GM08714 (cell line): ENCODE results near the gene FNDC3A.

Experiments used
- H3K4me3 ChIP-seq: fragments of 200-500 bp; sonication (Bioruptor generic); 2 replicates; pipeline ENCODE4 v1.5.1; 2014; ENCODE audit warnings: mild to moderate bottlenecking, low read length, inconsistent platforms
- ZNF274 ChIP-seq: IDR thresholded peaks from 2 replicates; pipeline ENCODE4 v1.6.1; 2012; ENCODE audit warnings: mild to moderate bottlenecking, low read depth, low read length

FNDC3A gene

GRCh38 chr13:48965736-48966135 is 10.0 kb upstream of the FNDC3A start:
- TF ChIP-seq ZNF274, result no peak
- H3K4me3 ChIP-seq, result no peak overlapping the region

- H3K4me3 ChIP-seq, result no peak overlapping the region
- TF ChIP-seq ZNF274, result no peak
Observed at GRCh38 chr13:48969685-48970084, 6.0 kb upstream of the FNDC3A start.

DNA sequence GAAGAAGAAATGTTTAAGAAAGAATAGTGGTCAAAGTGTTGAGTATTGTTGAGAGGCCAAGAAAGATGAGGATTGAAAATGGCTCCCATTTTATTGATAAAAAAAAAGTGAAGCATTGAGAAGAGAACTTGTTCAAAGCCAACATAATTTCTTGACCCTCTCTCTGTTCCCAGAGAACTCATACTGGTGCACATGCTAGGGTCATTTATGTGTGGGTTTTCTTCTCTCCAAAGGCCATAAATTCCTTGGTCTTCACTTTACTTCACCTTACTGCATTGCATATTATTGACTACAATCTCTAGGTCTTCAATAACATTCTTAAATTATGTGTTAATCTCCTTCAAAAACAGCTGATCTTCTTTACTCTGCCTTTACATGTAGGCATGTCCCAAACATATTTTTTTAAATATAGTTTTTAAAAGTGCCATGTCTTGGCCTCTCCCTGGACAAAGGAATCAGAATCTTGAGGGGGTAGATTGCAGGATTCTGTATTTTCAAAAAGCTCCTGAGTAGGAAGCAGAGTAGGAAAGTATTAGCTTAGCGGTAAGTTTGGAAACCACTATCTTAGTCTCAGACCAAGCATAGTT is 1.8 kb upstream of the FNDC3A start:
- no peak overlapping the region for H3K4me3 ChIP-seq
- peak; percentile 52; the same call in 1 of the 2 replicates for TF ChIP-seq ZNF274

GRCh38 chr13:48975101-48975855 is 434 bp upstream of the FNDC3A start:
- no peak; the same call in 1 of the 2 replicates for TF ChIP-seq ZNF274
- H3K4me3 ChIP-seq, result peak overlapping the region; percentile 91

DNA sequence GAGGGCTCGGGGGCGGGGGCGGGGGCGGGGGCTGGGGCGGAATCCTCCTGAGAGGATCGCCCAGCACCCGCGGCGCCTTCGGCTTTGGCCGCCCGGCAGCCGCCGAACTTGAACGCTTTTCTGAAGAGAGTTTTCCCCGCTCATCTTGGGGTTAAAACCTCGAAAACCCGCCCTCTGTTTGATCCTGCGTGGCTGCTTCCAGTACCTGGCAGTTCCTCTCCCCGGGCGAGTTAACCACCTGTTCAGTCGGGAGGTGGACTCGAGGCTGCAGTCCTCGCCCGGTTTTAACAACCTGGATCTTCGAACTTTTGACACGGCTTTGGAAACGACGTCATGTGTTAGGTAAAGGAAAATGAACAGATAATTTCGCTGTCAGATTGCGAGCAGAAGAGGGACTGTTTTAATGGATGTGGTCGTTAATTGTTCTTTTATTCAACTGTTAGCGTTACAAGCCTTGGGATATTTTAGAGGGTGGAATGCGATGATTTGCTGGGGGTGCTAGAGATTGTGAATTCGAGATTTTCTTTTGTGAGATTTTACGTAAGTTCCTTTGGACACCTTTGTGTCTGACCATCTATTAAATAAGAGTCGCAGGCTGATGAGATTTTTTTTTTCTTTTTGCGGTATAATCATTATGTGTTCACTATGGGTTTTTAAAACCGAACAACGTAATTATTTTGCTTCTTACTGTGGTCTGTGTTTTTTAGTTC is 1.0 kb downstream of the FNDC3A start:
- peak overlapping the region; percentile 93 for H3K4me3 ChIP-seq
- TF ChIP-seq ZNF274, result no peak

- H3K4me3 ChIP-seq, result peak overlapping the region; percentile 93; the same call in 1 of the 2 replicates
- no peak for TF ChIP-seq ZNF274
Observed at GRCh38 chr13:48977286-48977625, 1.5 kb downstream of the FNDC3A start.

GRCh38 chr13:48977973-48978372 is 2.3 kb downstream of the FNDC3A start:
- no peak for TF ChIP-seq ZNF274
- peak overlapping the region; percentile 93; the same call in 1 of the 2 replicates for H3K4me3 ChIP-seq

DNA sequence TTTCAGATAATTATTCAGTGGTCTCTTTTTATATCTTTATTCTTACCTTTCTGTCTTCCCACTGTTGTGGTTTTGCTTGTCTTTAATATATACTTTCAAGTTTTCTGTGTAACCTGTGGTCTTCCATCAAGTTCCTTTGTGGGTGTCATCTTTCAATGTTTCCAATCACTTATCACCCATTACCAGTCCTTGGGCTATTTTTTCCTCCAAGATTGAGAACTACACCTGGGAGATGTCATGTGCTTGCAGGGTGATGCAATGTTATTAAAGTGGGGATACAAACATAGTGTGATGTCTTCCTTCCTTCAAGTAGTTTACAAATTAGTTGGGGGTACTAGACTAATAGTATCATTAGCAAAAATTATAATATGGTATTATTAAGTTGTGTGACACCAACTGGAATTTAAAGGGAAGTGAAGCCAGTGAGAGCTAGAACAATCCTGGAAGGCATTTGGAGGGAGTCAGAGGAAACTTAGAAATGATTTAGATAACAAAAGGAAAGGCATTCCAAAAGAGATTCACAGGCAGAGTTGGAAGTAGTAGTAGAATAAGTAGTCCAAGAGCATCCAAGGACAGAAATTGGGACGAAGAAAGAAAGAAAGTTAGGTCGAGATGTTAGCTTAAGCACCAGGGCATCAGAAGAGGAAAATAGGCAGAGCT is 3.4 kb downstream of the FNDC3A start:
- H3K4me3 ChIP-seq, result peak overlapping the region; percentile 93
- TF ChIP-seq ZNF274, result no peak

GRCh38 chr13:48979892-48980291 is 4.2 kb downstream of the FNDC3A start:
- TF ChIP-seq ZNF274, result no peak
- no peak overlapping the region; the same call in 1 of the 2 replicates for H3K4me3 ChIP-seq

GRCh38 chr13:48983331-48983730 is 7.6 kb downstream of the FNDC3A start:
- TF ChIP-seq ZNF274, result no peak
- H3K4me3 ChIP-seq, result no peak overlapping the region

GRCh38 chr13:48985756-48986155 is 10.0 kb downstream of the FNDC3A start:
- no peak for TF ChIP-seq ZNF274

GRCh38 chr13:48990900-48991299 is 15.2 kb downstream of the FNDC3A start:
- H3K4me3 ChIP-seq, result no peak overlapping the region

More at GRCh38 chr13:48985756-48986155, 10.0 kb downstream of the FNDC3A start:
- no peak overlapping the region for H3K4me3 ChIP-seq

GRCh38 chr13:48993150-48993549 is 17.4 kb downstream of the FNDC3A start:
- no peak for TF ChIP-seq ZNF274
- no peak overlapping the region for H3K4me3 ChIP-seq

More at GRCh38 chr13:48990900-48991299, 15.2 kb downstream of the FNDC3A start:
- no peak for TF ChIP-seq ZNF274

GRCh38 chr13:48994706-48995105 is 19.0 kb downstream of the FNDC3A start:
- H3K4me3 ChIP-seq, result no peak overlapping the region
- TF ChIP-seq ZNF274, result no peak
